ENCODE data around the gene CMTM8.

CMTM8 gene

DNA sequence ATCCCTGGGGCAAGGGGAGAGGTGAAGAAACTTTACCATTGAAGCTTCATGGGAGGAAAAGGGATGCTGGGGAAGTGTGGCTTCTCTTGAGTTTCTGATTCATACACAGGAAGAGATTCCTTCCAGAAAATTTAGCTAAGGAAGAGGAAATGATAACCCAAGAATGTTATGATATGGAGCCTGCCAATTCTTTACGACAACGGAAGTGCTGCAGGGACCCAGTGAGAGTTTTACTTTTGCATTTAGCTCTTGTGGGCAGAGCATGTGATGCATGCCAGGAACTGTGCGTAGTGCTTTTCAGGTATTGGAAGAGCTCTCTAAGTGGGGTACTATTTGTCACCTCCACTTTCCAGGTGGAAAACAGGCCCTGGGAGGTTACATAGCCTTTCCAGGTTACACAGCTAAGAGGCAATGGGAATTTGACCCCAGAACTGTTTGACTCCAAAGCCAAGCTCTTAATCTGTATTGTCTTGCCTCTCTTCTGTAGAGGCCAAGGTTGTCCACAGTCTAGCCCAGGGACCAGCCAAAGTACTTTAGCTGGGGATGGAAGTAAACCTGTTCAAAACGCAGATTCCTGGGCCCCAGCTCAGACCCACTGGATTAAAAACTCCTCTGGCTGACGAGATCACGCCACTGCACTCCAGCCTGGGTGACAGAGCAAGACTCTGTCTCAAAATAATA, 176.2 kb downstream of the CMTM8 start:
- DNase-seq: no peak

DNA sequence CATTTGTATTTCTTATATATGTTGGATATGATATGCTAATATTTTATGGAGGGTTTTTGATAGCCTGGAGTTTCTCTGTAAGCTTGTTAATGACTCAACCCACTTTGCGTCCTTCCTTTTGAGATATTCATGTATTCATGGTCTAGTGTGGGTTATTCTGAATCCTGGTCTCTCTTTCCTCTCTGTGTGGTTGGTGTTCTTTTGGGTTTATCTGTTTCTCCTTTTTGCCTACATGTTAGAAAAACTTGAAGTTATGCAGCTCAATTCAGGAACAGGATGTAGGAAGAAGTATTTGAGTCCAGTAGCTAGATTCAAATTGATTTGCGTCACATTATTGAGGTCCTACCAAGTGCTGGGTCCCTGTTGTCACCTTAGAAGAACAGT, 181.3 kb downstream of the CMTM8 start:
- DNase-seq: no peak

Measured in NCI-H1436 (cell line).